CD4-positive, alpha-beta T cell (primary cell): Measurements from ENCODE around the gene MS4A2. TPM values are rescaled to one million over a fixed set of nuclear protein-coding genes. Genes with fewer than 3 reads are reported as not detected.

Source experiments
- ATAC-seq: fragments of 200-7000 bp; cut with Tn5 transposase; one replicate; pipeline ENCODE4 v1.10.0; 2022; ENCODE audit warnings: mild to moderate bottlenecking; ENCODE audit not compliant: poor library complexity
- CTCF ChIA-PET: fragments of 350-600 bp; sonication (Branson Sonifier 250); formaldehyde crosslinking; loops from one replicate; lab custom pipeline; 2021; ENCODE audit warnings: antibody characterized with exemption, inconsistent platforms; lab: Charles Lee
- POLR2A ChIA-PET: fragments of 350-600 bp; sonication (Branson Sonifier 250); formaldehyde crosslinking; loops from one replicate; lab custom pipeline; 2021; ENCODE audit warnings: antibody characterized with exemption, inconsistent platforms; lab: Charles Lee
- DNase-seq, 14 experiments: peaks; one replicate each; pipeline ENCODE4 v3.0.0-alpha.2; 2013 to 2020; ENCODE audit warnings: mixed read lengths in 2 of 14
- H3K27ac ChIP-seq, 2 donors: one replicate each; pipeline versions ENCODE4 v1.5.1 to v1.7.0; 2013; ENCODE audit warnings: low read length in 2 of 2, low read depth in 1 of 2, mild to moderate bottlenecking in 1 of 2
- H3K27me3 ChIP-seq, 2 experiments: 1 replicate in 1 of 2; 2 replicates in 1 of 2; pipeline versions ENCODE4 v1.6.1 to v1.7.0; 2013; ENCODE audit warnings: low read length in 2 of 2, control low read depth in 1 of 2, mild to moderate bottlenecking in 1 of 2, moderate library complexity in 1 of 2; ENCODE audit not compliant: insufficient read depth in 2 of 2, control insufficient read depth in 1 of 2
- H3K36me3 ChIP-seq: one replicate; pipeline ENCODE4 v1.6.1; 2013; ENCODE audit warnings: low read length, control low read depth; ENCODE audit not compliant: insufficient read depth
- H3K4me1 ChIP-seq: one replicate; pipeline ENCODE4 v1.6.1; 2013; ENCODE audit warnings: low read length, control low read depth; ENCODE audit not compliant: insufficient read depth
- H3K4me3 ChIP-seq: one replicate; pipeline ENCODE4 v1.5.1; 2013; ENCODE audit warnings: mild to moderate bottlenecking, low read length, moderate library complexity
- H3K9me3 ChIP-seq, 2 experiments: 1 replicate in 1 of 2; 2 replicates in 1 of 2; pipeline versions ENCODE4 v1.6.1 to v1.7.0; 2013; ENCODE audit warnings: low read length in 2 of 2, mild to moderate bottlenecking in 2 of 2, control low read depth in 1 of 2, moderate library complexity in 1 of 2; ENCODE audit not compliant: control insufficient read depth in 1 of 2, insufficient read depth in 1 of 2
- H3K27ac Mint-ChIP-seq: one replicate; pipeline ENCODE4 v1.8.0; 2020; ENCODE audit warnings: mixed read lengths
- H3K27me3 Mint-ChIP-seq: one replicate; pipeline ENCODE4 v1.8.0; 2021; ENCODE audit warnings: mixed read lengths
- H3K36me3 Mint-ChIP-seq: one replicate; pipeline ENCODE4 v1.8.0; 2021; ENCODE audit warnings: low read depth, mixed read lengths
- H3K4me1 Mint-ChIP-seq: one replicate; pipeline ENCODE4 v1.8.0; 2021; ENCODE audit warnings: low read depth, mixed read lengths
- H3K4me3 Mint-ChIP-seq: one replicate; pipeline ENCODE4 v1.8.0; 2020; ENCODE audit warnings: mild to moderate bottlenecking, mixed read lengths
- H3K9me3 Mint-ChIP-seq: one replicate; pipeline ENCODE4 v1.8.0; 2020; ENCODE audit warnings: mixed read lengths
- intact Hi-C, 2 experiments: fragments of 100-400 bp; cut with DNase I in 1 of 2; cut with micrococcal nuclease in 1 of 2; formaldehyde crosslinking; loops; one replicate each; pipeline versions ENCODE4 v1.15.1 to v1.9.0; 2023 to 2025; cut with DNase I, micrococcal nuclease
- total RNA-seq, 174 experiments: library from RNA in 2 of 174; stranded (reverse) in 2 of 174; gene quantifications; one replicate each; pipeline ENCODE4 v1.2.3 and lab custom pipeline; 2021 to 2026
- TF ChIP-seq, protein P1 (sequence below): fragments of 200-600 bp; IDR thresholded peaks from one replicate; pipeline ENCODE4 v1.8.0; 2022; ENCODE audit warnings: antibody characterized with exemption, mild to moderate bottlenecking

MS4A2 gene
- total RNA-seq, 2 experiments from 2014 or later: not detected

DNA sequence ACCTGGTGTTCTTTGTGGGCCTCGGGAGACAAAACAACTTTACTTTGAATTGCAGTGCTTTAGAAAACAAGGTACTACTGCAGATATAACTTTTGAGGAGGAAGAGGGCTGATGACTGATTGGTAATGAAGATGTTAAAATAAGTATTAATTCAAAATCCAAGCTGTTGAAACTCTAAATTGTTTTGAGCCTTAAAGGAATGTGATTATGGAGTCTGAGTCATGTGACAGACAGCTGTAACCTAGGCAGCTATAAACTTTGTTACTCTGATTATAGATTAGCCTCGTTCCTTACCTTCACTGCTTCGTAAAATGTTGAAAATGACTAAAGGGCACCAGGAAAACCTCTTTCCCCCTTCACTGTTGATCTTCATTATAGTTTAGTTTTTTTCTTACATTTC, 43.4 kb downstream of the MS4A2 start:
- ChIA-PET POLR2A (no interaction called here), CTCF (no interaction called here)

DNA sequence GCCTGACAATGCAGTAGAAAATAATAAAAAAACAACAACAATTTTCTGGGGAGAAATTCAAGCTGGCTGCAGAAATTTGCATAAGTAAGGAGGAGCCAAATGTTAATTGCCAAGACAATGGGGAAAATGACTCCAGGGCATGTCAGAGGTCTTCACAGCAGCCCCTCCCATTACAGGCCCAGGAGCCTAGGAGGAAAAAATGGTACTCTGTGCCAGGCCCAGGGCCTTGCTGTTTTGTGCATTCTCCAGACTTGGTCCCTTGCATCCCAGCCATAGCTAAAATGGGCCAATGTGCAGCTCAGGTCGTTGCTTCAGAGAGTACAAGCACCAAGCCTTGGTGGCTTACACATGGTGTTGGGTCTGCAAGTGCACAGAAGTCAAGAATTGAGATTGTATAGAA, 45.5 kb downstream of the MS4A2 start:
- Mint-ChIP-seq H3K4me1 (no peaks in the 10 kb centered on the region), H3K36me3 (no peaks in the 10 kb centered on the region), H3K27ac (no peak overlapping the region), H3K27me3 (no peaks in the 10 kb centered on the region), H3K9me3 (no peaks in the 10 kb centered on the region), H3K4me3 (no peak overlapping the region)
- ATAC-seq: no peak
- no peak overlapping the region for H3K4me3 ChIP-seq
- no peak for DNase-seq
- no peaks in the 10 kb centered on the region for H3K4me1 ChIP-seq
- peaks cover 0 to 5% of the 10 kb centered on the region in 2 experiments for H3K27me3 ChIP-seq
- H3K36me3 ChIP-seq: no peaks in the 10 kb centered on the region
- H3K27ac ChIP-seq: no peak overlapping the region
- intact Hi-C loops: no loop called here
- POLR2A ChIA-PET: no interaction called here
- CTCF ChIA-PET: no interaction called here
- H3K9me3 ChIP-seq: peaks cover 0 to 10% of the 10 kb centered on the region in 2 experiments
- TF ChIP-seq, protein P1, sequence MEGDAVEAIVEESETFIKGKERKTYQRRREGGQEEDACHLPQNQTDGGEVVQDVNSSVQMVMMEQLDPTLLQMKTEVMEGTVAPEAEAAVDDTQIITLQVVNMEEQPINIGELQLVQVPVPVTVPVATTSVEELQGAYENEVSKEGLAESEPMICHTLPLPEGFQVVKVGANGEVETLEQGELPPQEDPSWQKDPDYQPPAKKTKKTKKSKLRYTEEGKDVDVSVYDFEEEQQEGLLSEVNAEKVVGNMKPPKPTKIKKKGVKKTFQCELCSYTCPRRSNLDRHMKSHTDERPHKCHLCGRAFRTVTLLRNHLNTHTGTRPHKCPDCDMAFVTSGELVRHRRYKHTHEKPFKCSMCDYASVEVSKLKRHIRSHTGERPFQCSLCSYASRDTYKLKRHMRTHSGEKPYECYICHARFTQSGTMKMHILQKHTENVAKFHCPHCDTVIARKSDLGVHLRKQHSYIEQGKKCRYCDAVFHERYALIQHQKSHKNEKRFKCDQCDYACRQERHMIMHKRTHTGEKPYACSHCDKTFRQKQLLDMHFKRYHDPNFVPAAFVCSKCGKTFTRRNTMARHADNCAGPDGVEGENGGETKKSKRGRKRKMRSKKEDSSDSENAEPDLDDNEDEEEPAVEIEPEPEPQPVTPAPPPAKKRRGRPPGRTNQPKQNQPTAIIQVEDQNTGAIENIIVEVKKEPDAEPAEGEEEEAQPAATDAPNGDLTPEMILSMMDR: no peak

More for the DNA sequence above, 43.4 kb downstream of the MS4A2 start:
- H3K36me3 ChIP-seq: no peaks in the 10 kb centered on the region
- Mint-ChIP-seq H3K9me3 (no peaks in the 10 kb centered on the region), H3K4me3 (no peak overlapping the region), H3K4me1 (no peaks in the 10 kb centered on the region), H3K27me3 (no peaks in the 10 kb centered on the region), H3K27ac (no peak overlapping the region), H3K36me3 (no peaks in the 10 kb centered on the region)
- no peak overlapping the region for H3K27ac ChIP-seq
- ATAC-seq: no peak
- H3K4me1 ChIP-seq: no peaks in the 10 kb centered on the region
- TF ChIP-seq, protein P1: no peak
- no peak overlapping the region for H3K4me3 ChIP-seq
- peaks cover 0 to 10% of the 10 kb centered on the region in 2 experiments for H3K9me3 ChIP-seq
- DNase-seq: no peak
- peaks cover 0 to 5% of the 10 kb centered on the region in 2 experiments for H3K27me3 ChIP-seq
- intact Hi-C loops: loop anchor here in 1 of 2 experiments (2.0 kb wide), 1 partner anchor 309 kb away; no protein-coding TSS in a partner anchor

DNA sequence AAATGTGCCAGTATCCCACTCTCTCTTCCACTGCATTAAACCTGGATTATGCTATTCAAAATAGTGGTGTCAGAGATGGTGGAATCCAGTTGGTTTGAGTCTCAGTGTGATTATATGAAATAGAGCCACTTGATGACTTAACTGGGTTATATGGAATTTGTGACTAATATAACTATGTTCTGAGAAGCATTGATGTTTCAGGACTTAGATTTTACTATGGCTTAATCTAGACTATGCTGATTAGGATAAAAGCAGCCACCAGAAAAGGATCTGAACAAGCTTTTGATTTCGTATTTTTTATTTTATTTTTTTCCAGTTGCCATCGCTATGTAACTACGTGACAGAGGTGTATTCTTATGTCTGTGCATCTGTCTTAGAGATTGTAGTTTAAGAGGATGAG, 55.3 kb downstream of the MS4A2 start:
- no peak overlapping the region for H3K27ac ChIP-seq
- Mint-ChIP-seq H3K4me1 (peaks cover 10% of the 10 kb centered on the region), H3K9me3 (no peaks in the 10 kb centered on the region), H3K36me3 (no peaks in the 10 kb centered on the region), H3K27me3 (no peaks in the 10 kb centered on the region), H3K27ac (no peak overlapping the region), H3K4me3 (no peak overlapping the region)
- no peak overlapping the region for H3K4me3 ChIP-seq
- no peaks in the 10 kb centered on the region for H3K36me3 ChIP-seq
- intact Hi-C loops: no loop called here
- H3K9me3 ChIP-seq: no peaks in the 10 kb centered on the region
- no peaks in the 10 kb centered on the region for H3K4me1 ChIP-seq
- peak; percentile 46 for ATAC-seq
- ChIA-PET CTCF (no interaction called here), POLR2A (no interaction called here)
- DNase-seq: no peak
- no peaks in the 10 kb centered on the region for H3K27me3 ChIP-seq
- TF ChIP-seq, protein P1: no peak
